ENCODE results near the gene WDR20.

- TF ChIP-seq CTCF (IDR thresholded peaks at IDR 0.05) (no peak), POLR2A (IDR thresholded peaks at IDR 0.05) (no peak), EP300 (IDR thresholded peaks at IDR 0.05) (no peak), POLR2AphosphoS5 (IDR thresholded peaks at IDR 0.05) (no peak)
Measured at GRCh38 chr14:102181187-102181586, 41.5 kb downstream of the WDR20 start.
